Activated CD4-positive, alpha-beta T cell treated with anti-CD3 and anti-CD28 coated beads for 36 hours (primary cell): ENCODE data around the gene MX2. TPM values are rescaled to one million over a fixed set of nuclear protein-coding genes. Genes with fewer than 3 reads are reported as not detected.

Experiments used
- ATAC-seq: fragments of 200-7000 bp; cut with Tn5 transposase; one replicate; pipeline ENCODE4 v1.10.0; 2021; ENCODE audit warnings: mild to moderate bottlenecking, moderate library complexity
- CTCF ChIA-PET: fragments of 350-600 bp; sonication (Branson Sonifier 250); formaldehyde crosslinking; loops from one replicate; lab custom pipeline; 2021; ENCODE audit warnings: antibody characterized with exemption; lab: Charles Lee
- POLR2A ChIA-PET: fragments of 350-600 bp; sonication (Branson Sonifier 250); formaldehyde crosslinking; loops from one replicate; lab custom pipeline; 2021; ENCODE audit warnings: antibody characterized with exemption, inconsistent platforms; lab: Charles Lee
- DNase-seq: peaks from one replicate; pipeline ENCODE4 v3.0.0-alpha.2; 2020
- H3K27ac Mint-ChIP-seq: one replicate; pipeline ENCODE4 v1.8.0; 2021; ENCODE audit warnings: mixed read lengths
- H3K27me3 Mint-ChIP-seq: one replicate; pipeline ENCODE4 v1.8.0; 2021; ENCODE audit warnings: mixed read lengths
- H3K36me3 Mint-ChIP-seq: one replicate; pipeline ENCODE4 v1.8.0; 2021; ENCODE audit warnings: low read depth, mixed read lengths
- H3K4me1 Mint-ChIP-seq: one replicate; pipeline ENCODE4 v1.8.0; 2021; ENCODE audit warnings: mixed read lengths
- H3K4me3 Mint-ChIP-seq: one replicate; pipeline ENCODE4 v1.8.0; 2021; ENCODE audit warnings: mild to moderate bottlenecking, moderate library complexity, mixed read lengths
- H3K9me3 Mint-ChIP-seq: one replicate; pipeline ENCODE4 v1.8.0; 2021; ENCODE audit warnings: low read depth, mixed read lengths
- intact Hi-C, 2 experiments: fragments of 100-400 bp; cut with DNase I in 1 of 2; cut with micrococcal nuclease in 1 of 2; formaldehyde crosslinking; loops; one replicate each; pipeline versions ENCODE4 v1.14.2 to v1.15.1; 2022 to 2024; cut with DNase I, micrococcal nuclease
- total RNA-seq, 2 experiments: library from RNA; stranded (reverse); gene quantifications; one replicate each; pipeline ENCODE4 v1.2.3, GENCODE V29; 2021

MX2 gene
- total RNA-seq, 2 experiments from 2014 or later = 30.7 to 40.4 TPM

- ATAC-seq (no peak), DNase-seq (no peak)
- H3K27me3 Mint-ChIP-seq = no peaks in the 10 kb centered on the region
- peaks cover 13% of the 10 kb centered on the region for H3K36me3 Mint-ChIP-seq
- no peaks in the 10 kb centered on the region for H3K4me1 Mint-ChIP-seq
- H3K4me3 Mint-ChIP-seq = no peak overlapping the region
- POLR2A ChIA-PET = no interaction called here
- no peaks in the 10 kb centered on the region for H3K9me3 Mint-ChIP-seq
- intact Hi-C loops = no loop called here
- H3K27ac Mint-ChIP-seq = peak overlapping the region; percentile 20
- CTCF ChIA-PET = no interaction called here
Measured at GRCh38 chr21:41393876-41394465, 32.1 kb downstream of the MX2 start.

DNA sequence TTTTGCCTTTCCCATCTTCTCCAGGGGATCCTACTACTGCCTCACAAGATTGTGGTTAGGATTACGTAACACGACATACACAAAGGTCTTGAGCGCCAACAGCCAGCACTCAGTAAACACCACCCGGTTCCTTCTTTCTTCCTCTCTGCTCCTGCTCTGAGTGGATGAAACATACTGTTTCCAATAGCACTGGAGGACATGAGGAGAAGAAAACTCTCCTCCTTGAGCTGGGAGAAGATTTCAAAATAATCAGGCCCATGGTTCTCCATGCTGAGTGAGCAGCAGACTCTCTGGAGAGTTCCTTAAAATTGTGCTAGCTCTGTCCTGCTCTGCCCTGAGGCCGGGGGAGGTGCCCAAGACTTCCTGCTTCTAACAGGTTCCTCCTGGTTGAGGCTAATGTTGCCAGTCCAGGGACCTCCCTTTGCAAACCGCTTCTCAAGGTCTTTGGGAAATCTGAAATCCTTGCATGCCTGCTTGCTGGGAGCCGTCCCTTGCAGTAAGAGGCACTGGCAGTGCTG is 34.8 kb downstream of the MX2 start:
- Mint-ChIP-seq H3K27me3 (no peaks in the 10 kb centered on the region), H3K4me1 (no peaks in the 10 kb centered on the region), H3K36me3 (peaks cover 28% of the 10 kb centered on the region), H3K27ac (no peak overlapping the region), H3K4me3 (no peak overlapping the region), H3K9me3 (no peaks in the 10 kb centered on the region)
- DNase-seq (no peak), ATAC-seq (no peak)
- ChIA-PET POLR2A (no interaction called here), CTCF (no interaction called here)
- intact Hi-C loops = no loop called here

DNA sequence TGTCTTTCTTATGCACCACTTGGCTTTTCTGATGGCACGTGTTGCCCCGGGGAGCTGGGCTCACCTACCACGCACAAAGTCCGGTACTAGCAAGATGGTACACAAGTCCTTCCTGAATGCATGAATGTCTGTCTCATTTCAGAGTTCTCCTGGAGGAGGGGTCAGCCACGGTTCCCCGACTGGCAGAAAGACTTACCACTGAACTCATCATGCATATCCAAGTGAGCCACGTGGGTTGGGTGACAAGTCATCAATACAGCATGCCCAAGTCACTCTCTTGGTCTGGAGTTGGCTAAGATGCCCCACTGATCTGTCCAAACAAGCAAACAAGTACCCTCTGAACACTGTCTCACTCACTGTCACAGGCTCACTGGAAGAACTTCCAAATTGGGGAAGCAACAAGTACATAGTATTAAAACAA is 35.7 kb downstream of the MX2 start:
- no peak for DNase-seq
- H3K4me3 Mint-ChIP-seq = no peak overlapping the region
- peaks cover 31% of the 10 kb centered on the region for H3K36me3 Mint-ChIP-seq
- H3K9me3 Mint-ChIP-seq = no peaks in the 10 kb centered on the region
- CTCF ChIA-PET = no interaction called here
- H3K27ac Mint-ChIP-seq = no peak overlapping the region
- H3K4me1 Mint-ChIP-seq = no peaks in the 10 kb centered on the region
- POLR2A ChIA-PET = no interaction called here
- no peaks in the 10 kb centered on the region for H3K27me3 Mint-ChIP-seq
- ATAC-seq = no peak
- intact Hi-C loops = no loop called here

- H3K27ac Mint-ChIP-seq = no peak overlapping the region
- no peaks in the 10 kb centered on the region for H3K27me3 Mint-ChIP-seq
- ChIA-PET POLR2A (no interaction called here), CTCF (no interaction called here)
- no peak overlapping the region for H3K4me3 Mint-ChIP-seq
- peaks cover 37% of the 10 kb centered on the region for H3K36me3 Mint-ChIP-seq
- intact Hi-C loops = no loop called here
- ATAC-seq (no peak), DNase-seq (no peak)
- H3K9me3 Mint-ChIP-seq = no peaks in the 10 kb centered on the region
- H3K4me1 Mint-ChIP-seq = no peaks in the 10 kb centered on the region
Measured at GRCh38 chr21:41398251-41398650, 36.4 kb downstream of the MX2 start.

DNA sequence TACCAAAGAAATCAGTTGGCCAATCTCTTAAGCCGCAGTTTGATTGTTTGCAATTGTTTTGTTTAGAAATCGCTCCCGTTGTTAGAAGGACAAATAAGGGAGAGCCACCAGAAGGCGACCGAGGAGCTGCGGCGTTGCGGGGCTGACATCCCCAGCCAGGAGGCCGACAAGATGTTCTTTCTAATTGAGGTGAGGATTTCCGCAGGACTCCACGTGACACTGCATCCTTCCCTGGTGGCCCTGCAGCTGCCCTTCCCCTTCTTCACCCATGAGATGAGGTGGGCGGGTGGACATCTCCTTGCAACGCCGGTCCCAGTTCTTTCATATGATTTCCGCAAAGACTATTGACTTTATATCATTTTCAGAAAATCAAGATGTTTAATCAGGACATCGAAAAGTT is 37.0 kb downstream of the MX2 start:
- H3K4me3 Mint-ChIP-seq = no peak overlapping the region
- no peak for ATAC-seq
- POLR2A ChIA-PET = no interaction called here

DNA sequence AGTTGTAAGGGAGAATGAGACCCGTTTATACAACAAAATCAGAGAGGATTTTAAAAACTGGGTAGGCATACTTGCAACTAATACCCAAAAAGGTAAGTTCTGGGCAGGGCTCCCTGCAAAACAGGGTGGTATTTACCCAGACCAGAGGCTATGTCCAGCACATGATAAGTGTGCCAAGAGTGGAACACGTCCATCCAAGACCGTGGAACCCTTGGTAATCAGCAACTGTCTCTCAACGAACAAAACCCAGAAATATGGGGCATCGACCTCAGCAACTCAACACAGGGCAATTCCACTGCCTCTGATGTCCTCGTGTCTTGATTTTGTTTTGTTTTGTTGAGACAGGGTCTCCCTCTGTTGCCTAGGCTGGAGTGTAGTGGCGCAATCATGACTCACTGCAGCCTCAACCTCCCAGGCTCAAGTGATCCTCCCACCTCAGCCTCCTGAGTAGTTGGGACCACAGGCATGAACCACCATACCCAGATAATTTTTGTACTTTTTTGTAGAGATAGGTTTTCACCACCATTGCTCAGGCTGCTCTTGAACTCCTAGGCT is 37.5 kb downstream of the MX2 start:
- DNase-seq (no peak), ATAC-seq (no peak)
- CTCF ChIA-PET = no interaction called here
- Mint-ChIP-seq H3K27me3 (no peaks in the 10 kb centered on the region), H3K4me1 (no peaks in the 10 kb centered on the region), H3K36me3 (peaks cover 38% of the 10 kb centered on the region), H3K9me3 (no peaks in the 10 kb centered on the region), H3K27ac (no peak overlapping the region), H3K4me3 (no peak overlapping the region)
- intact Hi-C loops = no loop called here
- POLR2A ChIA-PET = no interaction called here

More for the DNA sequence above, 37.0 kb downstream of the MX2 start:
- no peaks in the 10 kb centered on the region for H3K4me1 Mint-ChIP-seq
- H3K36me3 Mint-ChIP-seq = peaks cover 37% of the 10 kb centered on the region
- no peak overlapping the region for H3K27ac Mint-ChIP-seq
- no peaks in the 10 kb centered on the region for H3K9me3 Mint-ChIP-seq
- CTCF ChIA-PET = no interaction called here
- H3K27me3 Mint-ChIP-seq = no peaks in the 10 kb centered on the region
- intact Hi-C loops = no loop called here
- no peak for DNase-seq

DNA sequence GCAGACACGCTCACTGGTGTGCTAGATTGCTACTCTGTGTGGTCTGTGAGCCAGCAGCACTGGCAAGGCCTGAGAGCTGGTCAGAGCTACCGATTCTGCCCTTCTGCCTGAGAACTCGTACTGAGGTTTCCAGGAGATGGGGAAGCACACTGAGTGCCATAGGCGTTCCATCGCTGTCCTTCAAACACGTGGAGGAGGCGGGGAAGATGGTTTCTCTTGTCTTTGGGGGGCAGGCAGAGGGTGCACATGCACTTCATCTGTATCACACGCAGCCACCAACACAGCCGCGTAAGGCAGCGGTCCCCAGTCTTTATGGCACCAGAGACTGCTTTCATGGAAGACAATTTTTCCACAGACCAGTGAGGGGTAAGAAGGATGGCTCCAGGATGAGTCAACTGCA is 40.4 kb downstream of the MX2 start:
- CTCF ChIA-PET = interaction anchor here (0.7 to 1.6 kb wide), 2 partner anchors 117 to 119 kb away, joined by 3 read pairs; no protein-coding TSS in a partner anchor
- Mint-ChIP-seq H3K27me3 (no peaks in the 10 kb centered on the region), H3K4me3 (no peak overlapping the region), H3K36me3 (peaks cover 38% of the 10 kb centered on the region), H3K4me1 (no peaks in the 10 kb centered on the region), H3K9me3 (no peaks in the 10 kb centered on the region), H3K27ac (no peak overlapping the region)
- intact Hi-C loops = no loop called here
- DNase-seq = no peak
- ATAC-seq = no peak
- POLR2A ChIA-PET = no interaction called here

- no peak for ATAC-seq
- CTCF ChIA-PET = interaction anchor here (1.6 kb wide), 1 partner anchor 118 kb away, joined by 3 read pairs; no protein-coding TSS in a partner anchor
- POLR2A ChIA-PET = no interaction called here
- intact Hi-C loops = no loop called here
- no peaks in the 10 kb centered on the region for H3K9me3 Mint-ChIP-seq
- H3K27ac Mint-ChIP-seq = no peak overlapping the region
- peaks cover 41% of the 10 kb centered on the region for H3K36me3 Mint-ChIP-seq
- no peaks in the 10 kb centered on the region for H3K4me1 Mint-ChIP-seq
- no peaks in the 10 kb centered on the region for H3K27me3 Mint-ChIP-seq
- H3K4me3 Mint-ChIP-seq = no peak overlapping the region
- DNase-seq = no peak
Measured at GRCh38 chr21:41402796-41403195, 41.0 kb downstream of the MX2 start.

DNA sequence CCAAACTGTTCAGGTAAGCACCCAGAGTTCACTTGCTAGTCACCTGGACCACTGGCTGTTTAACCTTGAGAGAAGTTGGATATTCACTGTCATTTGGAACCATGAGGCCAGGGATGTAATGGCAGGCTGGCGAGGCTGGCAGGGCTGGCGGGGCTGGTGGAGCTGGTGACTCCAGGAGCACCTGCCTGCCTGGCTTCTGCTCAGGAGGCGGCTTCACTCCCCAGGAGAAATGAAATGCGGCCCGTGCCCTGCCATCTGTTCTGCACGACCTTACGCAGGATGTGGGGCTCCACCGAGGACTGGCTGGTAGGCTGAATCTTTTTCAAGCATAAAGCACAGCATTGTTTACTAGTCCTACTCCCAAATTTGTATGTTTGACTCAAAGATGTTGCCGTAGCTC is 41.5 kb downstream of the MX2 start:
- no peak overlapping the region for H3K27ac Mint-ChIP-seq
- H3K4me3 Mint-ChIP-seq = no peak overlapping the region
- no peak for ATAC-seq
- intact Hi-C loops = no loop called here
- no peaks in the 10 kb centered on the region for H3K4me1 Mint-ChIP-seq
- H3K36me3 Mint-ChIP-seq = peaks cover 46% of the 10 kb centered on the region
- no peaks in the 10 kb centered on the region for H3K27me3 Mint-ChIP-seq
- no peaks in the 10 kb centered on the region for H3K9me3 Mint-ChIP-seq
- ChIA-PET CTCF (interaction anchor here (1.6 kb wide), 1 partner anchor 119 kb away, joined by 3 read pairs; no protein-coding TSS in a partner anchor), POLR2A (no interaction called here)
- no peak for DNase-seq

GRCh38 chr21:41403966-41404365 is 42.1 kb downstream of the MX2 start:
- CTCF ChIA-PET = interaction anchor here (1.6 kb wide), 1 partner anchor 119 kb away, joined by 3 read pairs; no protein-coding TSS in a partner anchor
- Mint-ChIP-seq H3K27me3 (no peaks in the 10 kb centered on the region), H3K27ac (no peak overlapping the region), H3K4me1 (no peaks in the 10 kb centered on the region), H3K9me3 (no peaks in the 10 kb centered on the region), H3K4me3 (no peak overlapping the region), H3K36me3 (peaks cover 52% of the 10 kb centered on the region)
- no peak for DNase-seq
- intact Hi-C loops = no loop called here
- POLR2A ChIA-PET = no interaction called here
- no peak for ATAC-seq

- no peak overlapping the region for H3K27ac Mint-ChIP-seq
- no peaks in the 10 kb centered on the region for H3K27me3 Mint-ChIP-seq
- H3K9me3 Mint-ChIP-seq = no peaks in the 10 kb centered on the region
- ATAC-seq = no peak
- H3K4me1 Mint-ChIP-seq = no peaks in the 10 kb centered on the region
- ChIA-PET CTCF (no interaction called here), POLR2A (no interaction called here)
- DNase-seq = no peak
- H3K36me3 Mint-ChIP-seq = peaks cover 56% of the 10 kb centered on the region
- intact Hi-C loops = no loop called here
- no peak overlapping the region for H3K4me3 Mint-ChIP-seq
Measured at GRCh38 chr21:41405321-41405720, 43.5 kb downstream of the MX2 start.

GRCh38 chr21:41406340-41406739 is 44.5 kb downstream of the MX2 start:
- CTCF ChIA-PET = no interaction called here
- Mint-ChIP-seq H3K27me3 (no peaks in the 10 kb centered on the region), H3K4me1 (no peaks in the 10 kb centered on the region), H3K36me3 (peaks cover 48% of the 10 kb centered on the region), H3K9me3 (peaks cover 3% of the 10 kb centered on the region), H3K4me3 (no peak overlapping the region), H3K27ac (no peak overlapping the region)
- POLR2A ChIA-PET = no interaction called here
- intact Hi-C loops = no loop called here
- DNase-seq (no peak), ATAC-seq (no peak)
